Astrocyte (in vitro differentiated cells and primary cell): ENCODE data around the gene ZNF385B. TPM values are rescaled to one million over a fixed set of nuclear protein-coding genes. Genes with fewer than 3 reads are reported as not detected.

ENCODE experiments used
- DNase-seq: peaks from one replicate; pipeline ENCODE4 v3.0.0-alpha.2; 2010; ENCODE audit warnings: low read depth
- FAIRE-seq: peaks from 2 replicates; lab custom pipeline; 2011; peaks lifted over from hg19 to GRCh38; lab: Jason Lieb, UNC
- H2AFZ ChIP-seq: 2 replicates; pipeline ENCODE4 v1.6.0; 2012; ENCODE audit warnings: low read depth, low read length, inconsistent platforms
- H3K27ac ChIP-seq: 2 replicates; pipeline ENCODE4 v1.5.1; 2011; ENCODE audit warnings: low read depth, low read length, inconsistent platforms
- H3K27me3 ChIP-seq: 2 replicates; pipeline ENCODE4 v1.6.0; 2011; ENCODE audit warnings: low read length, inconsistent platforms; ENCODE audit not compliant: insufficient read depth
- H3K36me3 ChIP-seq: 2 replicates; pipeline ENCODE4 v1.5.1; 2011; ENCODE audit warnings: low read length, inconsistent platforms; ENCODE audit not compliant: insufficient read depth
- H3K4me1 ChIP-seq: 2 replicates; pipeline ENCODE4 v1.5.1; 2011; ENCODE audit warnings: low read length, inconsistent platforms; ENCODE audit not compliant: insufficient read depth
- H3K4me2 ChIP-seq: 2 replicates; pipeline ENCODE4 v1.6.0; 2012; ENCODE audit warnings: low read length, inconsistent platforms
- H3K4me3 ChIP-seq: 2 replicates; pipeline ENCODE4 v1.5.1; 2011; ENCODE audit warnings: low read depth, mild to moderate bottlenecking, low read length, inconsistent platforms; ENCODE audit not compliant: insufficient read depth
- H3K79me2 ChIP-seq: 2 replicates; pipeline ENCODE4 v1.6.0; 2012; ENCODE audit warnings: mild to moderate bottlenecking, low read length, inconsistent platforms; ENCODE audit not compliant: insufficient read depth
- H3K9ac ChIP-seq: 2 replicates; pipeline ENCODE4 v1.6.0; 2012; ENCODE audit warnings: mild to moderate bottlenecking, low read length, inconsistent platforms
- H3K9me3 ChIP-seq: 2 replicates; pipeline ENCODE4 v1.5.1; 2012; ENCODE audit warnings: low read depth, mild to moderate bottlenecking, low read length, inconsistent platforms; ENCODE audit not compliant: insufficient read depth
- H4K20me1 ChIP-seq: 2 replicates; pipeline ENCODE4 v1.6.0; 2012; ENCODE audit warnings: low read length, inconsistent platforms; ENCODE audit not compliant: insufficient read depth
- H3K27ac Mint-ChIP-seq: one replicate; pipeline ENCODE4 v1.8.0; 2021; ENCODE audit warnings: mild to moderate bottlenecking, mixed read lengths; ENCODE audit not compliant: unreplicated experiment
- H3K27me3 Mint-ChIP-seq: one replicate; pipeline ENCODE4 v1.8.0; 2021; ENCODE audit warnings: low read depth, mixed read lengths; ENCODE audit not compliant: unreplicated experiment
- H3K36me3 Mint-ChIP-seq: one replicate; pipeline ENCODE4 v1.8.0; 2021; ENCODE audit warnings: low read depth, mixed read lengths; ENCODE audit not compliant: unreplicated experiment
- H3K4me1 Mint-ChIP-seq: one replicate; pipeline ENCODE4 v1.8.0; 2021; ENCODE audit warnings: low read depth, mixed read lengths; ENCODE audit not compliant: unreplicated experiment
- H3K4me3 Mint-ChIP-seq: one replicate; pipeline ENCODE4 v1.8.0; 2021; ENCODE audit warnings: mild to moderate bottlenecking, moderate library complexity, mixed read lengths; ENCODE audit not compliant: unreplicated experiment
- H3K9me3 Mint-ChIP-seq: one replicate; pipeline ENCODE4 v1.8.0; 2021; ENCODE audit warnings: mild to moderate bottlenecking, mixed read lengths; ENCODE audit not compliant: unreplicated experiment
- CTCF ChIP-seq: IDR thresholded peaks from 2 replicates; pipeline ENCODE4 v1.5.1; 2011; ENCODE audit warnings: low read depth, mild to moderate bottlenecking, inconsistent platforms, low read length, moderate library complexity; ENCODE audit not compliant: insufficient read depth
- EZH2 ChIP-seq: IDR thresholded peaks from 2 replicates; pipeline ENCODE4 v1.6.1; 2012; ENCODE audit warnings: mild to moderate bottlenecking, low read length, inconsistent platforms; ENCODE audit not compliant: insufficient read depth
- total RNA-seq: library from RNA; stranded (reverse); gene quantifications from 2 replicates; pipeline ENCODE4 v1.2.1, GENCODE V29; 2021

Gene ZNF385B
- total RNA-seq, 1 donor from 2014 or later: 0.27 TPM

- Histone ChIP-seq H3K36me3 (no peaks in the 10 kb centered on the region), H4K20me1 (no peaks in the 10 kb centered on the region), H3K9me3 (no peaks in the 10 kb centered on the region), H2AFZ (no peak overlapping the region), H3K4me1 (no peaks in the 10 kb centered on the region), H3K27me3 (no peaks in the 10 kb centered on the region), H3K9ac (no peak overlapping the region), H3K79me2 (no peaks in the 10 kb centered on the region), H3K27ac (no peak overlapping the region), H3K4me2 (no peak overlapping the region), H3K4me3 (no peak overlapping the region)
- no peaks in the 10 kb centered on the region for H3K36me3 Mint-ChIP-seq
- DNase-seq: no peak
- no peak overlapping the region for H3K4me3 Mint-ChIP-seq
- no peak for TF ChIP-seq EZH2
- TF ChIP-seq CTCF: no peak
- peaks cover 2% of the 10 kb centered on the region for H3K9me3 Mint-ChIP-seq
- H3K27me3 Mint-ChIP-seq: no peaks in the 10 kb centered on the region
- peaks cover 8% of the 10 kb centered on the region for H3K4me1 Mint-ChIP-seq
- FAIRE-seq: no peak
- H3K27ac Mint-ChIP-seq: no peak overlapping the region
These were observed 186.0 kb downstream of the ZNF385B start for GRCh38 chr2:179675435-179675834.

- Histone ChIP-seq H3K27ac (no peak overlapping the region), H3K9me3 (no peaks in the 10 kb centered on the region), H2AFZ (no peak overlapping the region), H3K4me1 (no peaks in the 10 kb centered on the region), H3K79me2 (no peaks in the 10 kb centered on the region), H3K4me3 (no peak overlapping the region), H3K27me3 (no peaks in the 10 kb centered on the region), H3K4me2 (no peak overlapping the region), H3K9ac (no peak overlapping the region), H3K36me3 (no peaks in the 10 kb centered on the region), H4K20me1 (no peaks in the 10 kb centered on the region)
- no peaks in the 10 kb centered on the region for H3K4me1 Mint-ChIP-seq
- H3K9me3 Mint-ChIP-seq: peaks cover 2% of the 10 kb centered on the region
- H3K36me3 Mint-ChIP-seq: no peaks in the 10 kb centered on the region
- FAIRE-seq (no peak), DNase-seq (no peak)
- no peak overlapping the region for H3K4me3 Mint-ChIP-seq
- no peak overlapping the region for H3K27ac Mint-ChIP-seq
- H3K27me3 Mint-ChIP-seq: no peaks in the 10 kb centered on the region
- TF ChIP-seq CTCF (no peak), EZH2 (no peak)
These were observed 190.1 kb downstream of the ZNF385B start for GRCh38 chr2:179671043-179671981.

GRCh38 chr2:179669196-179669595 is 192.2 kb downstream of the ZNF385B start:
- H3K27ac Mint-ChIP-seq: no peak overlapping the region
- no peaks in the 10 kb centered on the region for H3K27me3 Mint-ChIP-seq
- H3K4me1 Mint-ChIP-seq: no peaks in the 10 kb centered on the region
- Histone ChIP-seq H4K20me1 (no peaks in the 10 kb centered on the region), H3K27me3 (no peaks in the 10 kb centered on the region), H3K27ac (no peak overlapping the region), H3K4me1 (no peaks in the 10 kb centered on the region), H3K4me3 (no peak overlapping the region), H3K9ac (no peak overlapping the region), H3K9me3 (no peaks in the 10 kb centered on the region), H2AFZ (no peak overlapping the region), H3K36me3 (no peaks in the 10 kb centered on the region), H3K79me2 (no peaks in the 10 kb centered on the region), H3K4me2 (no peak overlapping the region)
- no peaks in the 10 kb centered on the region for H3K9me3 Mint-ChIP-seq
- no peaks in the 10 kb centered on the region for H3K36me3 Mint-ChIP-seq
- H3K4me3 Mint-ChIP-seq: no peak overlapping the region
- TF ChIP-seq EZH2 (no peak), CTCF (no peak)
- DNase-seq (no peak), FAIRE-seq (no peak)
